Caco-2 (cell line): ENCODE measurements around the gene RPP25L. TPM values are rescaled to one million over a fixed set of nuclear protein-coding genes. Genes with fewer than 3 reads are reported as not detected.

Source experiments
- BruUV-seq: library from RNA; stranded (reverse); fragments of 400-500 nt; replicated peaks from 2 replicates; lab custom pipeline; 2021; lab: Mats Ljungman, UMichigan
- CTCF ChIA-PET: fragments of 300-600 bp; sonication (Branson Sonifier 250); formaldehyde crosslinking; loops from one replicate; lab custom pipeline; 2022; ENCODE audit warnings: antibody characterized with exemption; lab: Charles Lee
- POLR2A ChIA-PET: fragments of 300-600 bp; sonication (Branson Sonifier 250); formaldehyde crosslinking; loops from one replicate; lab custom pipeline; 2022; ENCODE audit warnings: antibody characterized with exemption; lab: Charles Lee
- DNase-seq, 2 experiments: peaks; one replicate each; pipeline versions ENCODE4 v3.0.0 to v3.0.0-alpha.2; 2020 to 2022
- H3K27me3 ChIP-seq: replicated peaks from 2 replicates; pipeline ENCODE4 v1.6.0; 2011; ENCODE audit warnings: low read length; ENCODE audit not compliant: control insufficient read depth, insufficient read depth
- H3K36me3 ChIP-seq: 2 replicates; pipeline ENCODE4 v1.5.1; 2011; ENCODE audit warnings: low read length; ENCODE audit not compliant: control insufficient read depth, insufficient read depth
- H3K4me1 ChIP-seq: fragments of 250-450 bp; sonication (Bioruptor Pico); 2 replicates; pipeline ENCODE4 v1.5.1; 2020; ENCODE audit warnings: mild to moderate bottlenecking
- H3K4me3 ChIP-seq: 2 replicates; pipeline ENCODE4 v1.5.1; 2011; ENCODE audit warnings: low read depth, mild to moderate bottlenecking, control low read depth, low read length
- H3K9me3 ChIP-seq: fragments of 250-450 bp; sonication (Bioruptor Pico); 2 replicates; pipeline ENCODE4 v1.5.1; 2020; ENCODE audit warnings: mild to moderate bottlenecking, moderate library complexity
- H3K27ac Mint-ChIP-seq: one replicate; pipeline ENCODE4 v1.8.0; 2022; ENCODE audit warnings: mixed read lengths; ENCODE audit not compliant: unreplicated experiment
- H3K27me3 Mint-ChIP-seq: one replicate; pipeline ENCODE4 v1.8.0; 2022; ENCODE audit warnings: mixed read lengths; ENCODE audit not compliant: insufficient read depth, unreplicated experiment
- H3K36me3 Mint-ChIP-seq: one replicate; pipeline ENCODE4 v1.8.0; 2022; ENCODE audit warnings: mild to moderate bottlenecking, mixed read lengths; ENCODE audit not compliant: insufficient read depth, unreplicated experiment
- H3K4me1 Mint-ChIP-seq: one replicate; pipeline ENCODE4 v1.8.0; 2022; ENCODE audit warnings: low read depth, mixed read lengths; ENCODE audit not compliant: unreplicated experiment
- H3K4me3 Mint-ChIP-seq: one replicate; pipeline ENCODE4 v1.8.0; 2022; ENCODE audit warnings: mild to moderate bottlenecking, moderate library complexity, mixed read lengths; ENCODE audit not compliant: unreplicated experiment
- H3K9me3 Mint-ChIP-seq: one replicate; pipeline ENCODE4 v1.8.0; 2022; ENCODE audit warnings: mixed read lengths; ENCODE audit not compliant: unreplicated experiment
- intact Hi-C: fragments of 100-400 bp; cut with micrococcal nuclease; formaldehyde crosslinking; loops from one replicate; pipeline ENCODE4 v1.10.0; 2022; ENCODE audit not compliant: unreplicated experiment
- total RNA-seq: library from RNA; stranded (reverse); gene quantifications from 2 replicates; pipeline ENCODE4 v1.2.3, GENCODE V29; 2022
- TF ChIP-seq, protein P1 (sequence below), 2 experiments: fragments of 200-600 bp in 1 of 2; IDR thresholded peaks; 1 replicate in 1 of 2; 2 replicates in 1 of 2; pipeline versions ENCODE4 v1.5.1 to v1.8.0; 2011 to 2022; ENCODE audit warnings: antibody characterized with exemption in 1 of 2, control low read depth in 1 of 2, inconsistent platforms in 1 of 2, low read depth in 1 of 2, low read length in 1 of 2, mild to moderate bottlenecking in 1 of 2, moderate library complexity in 1 of 2; ENCODE audit not compliant: insufficient read depth in 1 of 2, severe bottlenecking in 1 of 2, unreplicated experiment in 1 of 2

The RPP25L gene
- total RNA-seq, 1 experiment from 2014 or later: 27.4 TPM

DNA sequence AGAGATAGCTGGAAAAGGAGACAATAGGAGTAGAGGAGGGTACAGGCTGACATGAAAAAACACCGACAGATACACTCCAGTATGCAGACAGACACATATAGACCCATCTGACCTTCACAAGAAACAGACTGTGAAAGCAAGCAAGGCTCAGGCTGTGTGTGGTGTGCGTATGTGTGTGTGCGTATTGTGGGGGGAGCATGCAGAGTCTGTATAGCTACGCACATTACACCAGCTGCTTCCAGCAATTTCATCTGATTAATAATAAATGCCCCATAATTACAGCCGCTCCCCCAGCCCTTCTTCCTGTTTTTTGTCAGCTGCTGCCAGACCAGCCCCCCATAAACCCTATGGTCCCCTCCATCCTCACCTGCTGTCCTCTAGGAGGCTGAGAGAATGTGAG, 29.1 kb downstream of the RPP25L start:
- no peaks in the 10 kb centered on the region for H3K4me1 Mint-ChIP-seq
- Histone ChIP-seq H3K27me3 (peaks cover 3% of the 10 kb centered on the region), H3K9me3 (no peaks in the 10 kb centered on the region), H3K4me1 (no peaks in the 10 kb centered on the region; the same call in 1 of the 2 replicates), H3K4me3 (no peak overlapping the region), H3K36me3 (no peaks in the 10 kb centered on the region)
- no TSS peak for BruUV-seq
- intact Hi-C loops: no loop called here
- H3K27ac Mint-ChIP-seq: no peak overlapping the region
- DNase-seq: no peak
- H3K36me3 Mint-ChIP-seq: no peaks in the 10 kb centered on the region
- ChIA-PET POLR2A (no interaction called here), CTCF (interaction anchor here (1.2 to 1.6 kb wide), 2 partner anchors 8 to 21 kb away, joined by 3 to 5 read pairs; no protein-coding TSS in a partner anchor)
- H3K9me3 Mint-ChIP-seq: no peaks in the 10 kb centered on the region
- H3K4me3 Mint-ChIP-seq: no peak overlapping the region
- peaks cover 17% of the 10 kb centered on the region for H3K27me3 Mint-ChIP-seq
- TF ChIP-seq, protein P1, sequence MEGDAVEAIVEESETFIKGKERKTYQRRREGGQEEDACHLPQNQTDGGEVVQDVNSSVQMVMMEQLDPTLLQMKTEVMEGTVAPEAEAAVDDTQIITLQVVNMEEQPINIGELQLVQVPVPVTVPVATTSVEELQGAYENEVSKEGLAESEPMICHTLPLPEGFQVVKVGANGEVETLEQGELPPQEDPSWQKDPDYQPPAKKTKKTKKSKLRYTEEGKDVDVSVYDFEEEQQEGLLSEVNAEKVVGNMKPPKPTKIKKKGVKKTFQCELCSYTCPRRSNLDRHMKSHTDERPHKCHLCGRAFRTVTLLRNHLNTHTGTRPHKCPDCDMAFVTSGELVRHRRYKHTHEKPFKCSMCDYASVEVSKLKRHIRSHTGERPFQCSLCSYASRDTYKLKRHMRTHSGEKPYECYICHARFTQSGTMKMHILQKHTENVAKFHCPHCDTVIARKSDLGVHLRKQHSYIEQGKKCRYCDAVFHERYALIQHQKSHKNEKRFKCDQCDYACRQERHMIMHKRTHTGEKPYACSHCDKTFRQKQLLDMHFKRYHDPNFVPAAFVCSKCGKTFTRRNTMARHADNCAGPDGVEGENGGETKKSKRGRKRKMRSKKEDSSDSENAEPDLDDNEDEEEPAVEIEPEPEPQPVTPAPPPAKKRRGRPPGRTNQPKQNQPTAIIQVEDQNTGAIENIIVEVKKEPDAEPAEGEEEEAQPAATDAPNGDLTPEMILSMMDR (IDR thresholded peaks at IDR 0.05; ENCODE audit: insufficient read depth in 1 of 2, low read depth in 1 of 2, low read length in 1 of 2, severe bottlenecking in 1 of 2, unreplicated experiment in 1 of 2): no peak

DNA sequence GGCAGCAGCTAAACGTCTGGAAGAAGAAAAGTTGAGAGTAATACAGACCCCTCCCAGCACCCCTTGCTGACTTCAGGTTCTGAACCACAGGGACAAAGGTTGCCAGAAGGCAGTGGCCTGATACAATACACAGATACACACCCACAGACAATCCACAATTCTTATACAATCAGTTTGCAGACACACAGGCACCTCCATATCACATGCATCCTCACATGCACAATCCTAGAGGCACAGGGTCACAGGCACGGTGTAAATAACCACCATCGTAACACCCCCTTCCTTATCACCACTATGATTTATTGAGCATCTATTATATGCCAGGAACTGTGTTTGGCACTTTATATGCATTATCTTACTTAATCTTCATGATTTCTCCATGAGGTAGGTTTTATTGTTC, 30.6 kb downstream of the RPP25L start:
- H3K27me3 ChIP-seq: peaks cover 1% of the 10 kb centered on the region

DNA sequence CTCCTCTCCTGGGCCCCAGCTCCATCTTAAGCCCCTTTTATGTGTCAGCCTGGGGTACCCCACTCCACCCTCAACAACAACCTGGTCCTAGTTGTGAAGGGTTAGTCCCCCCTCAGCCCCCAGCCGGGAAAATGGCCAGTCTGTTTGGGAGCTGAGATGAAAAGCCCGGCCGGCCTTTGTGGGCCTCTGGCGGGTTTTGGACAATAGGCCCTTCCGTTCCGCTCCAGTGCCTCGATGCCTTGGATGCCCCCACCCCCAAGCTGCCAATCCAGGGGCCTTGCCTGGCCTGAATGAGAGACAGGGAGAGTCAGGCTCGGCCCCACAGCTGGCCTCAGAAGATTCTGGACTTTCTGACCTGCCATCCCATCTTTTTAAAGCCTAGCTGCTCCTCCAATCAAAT, 31.5 kb downstream of the RPP25L start:
- Mint-ChIP-seq H3K27me3 (peaks cover 14% of the 10 kb centered on the region), H3K27ac (no peak overlapping the region), H3K4me1 (no peaks in the 10 kb centered on the region), H3K36me3 (no peaks in the 10 kb centered on the region), H3K4me3 (no peak overlapping the region), H3K9me3 (no peaks in the 10 kb centered on the region)
- DNase-seq: no peak
- ChIA-PET CTCF (interaction anchor here (0.8 to 1.0 kb wide), 2 partner anchors 11 to 18 kb away, joined by 3 to 4 read pairs; no protein-coding TSS in a partner anchor), POLR2A (no interaction called here)
- Histone ChIP-seq H3K4me1 (no peaks in the 10 kb centered on the region), H3K9me3 (no peaks in the 10 kb centered on the region), H3K36me3 (no peaks in the 10 kb centered on the region), H3K27me3 (peaks cover 1% of the 10 kb centered on the region), H3K4me3 (no peak overlapping the region)
- intact Hi-C loops: no loop called here
- TF ChIP-seq, protein P1 (IDR thresholded peaks at IDR 0.05; ENCODE audit: insufficient read depth in 1 of 2, low read depth in 1 of 2, low read length in 1 of 2, severe bottlenecking in 1 of 2, unreplicated experiment in 1 of 2): no peak
- BruUV-seq: no TSS peak

More for the DNA sequence above, 30.6 kb downstream of the RPP25L start:
- BruUV-seq: no TSS peak
- no peak overlapping the region for H3K4me3 Mint-ChIP-seq
- DNase-seq: no peak
- Histone ChIP-seq H3K4me1 (no peaks in the 10 kb centered on the region; the same call in 1 of the 2 replicates), H3K4me3 (no peak overlapping the region), H3K9me3 (no peaks in the 10 kb centered on the region), H3K36me3 (no peaks in the 10 kb centered on the region)
- no peaks in the 10 kb centered on the region for H3K9me3 Mint-ChIP-seq
- TF ChIP-seq, protein P1 (IDR thresholded peaks at IDR 0.05; ENCODE audit: insufficient read depth in 1 of 2, low read depth in 1 of 2, low read length in 1 of 2, severe bottlenecking in 1 of 2, unreplicated experiment in 1 of 2): no peak
- ChIA-PET POLR2A (no interaction called here), CTCF (interaction anchor here (1.2 kb wide), 1 partner anchor 23 kb away, joined by 3 read pairs; no protein-coding TSS in a partner anchor)
- peaks cover 16% of the 10 kb centered on the region for H3K27me3 Mint-ChIP-seq
- no peak overlapping the region for H3K27ac Mint-ChIP-seq
- H3K36me3 Mint-ChIP-seq: no peaks in the 10 kb centered on the region
- no peaks in the 10 kb centered on the region for H3K4me1 Mint-ChIP-seq
- intact Hi-C loops: no loop called here
